PC-3 (cell line): ENCODE results near the gene ADAMTS17. TPM values are rescaled to one million over a fixed set of nuclear protein-coding genes. Genes with fewer than 3 reads are reported as not detected.

Experiments
- ATAC-seq: fragments of 200-7000 bp; cut with Tn5 transposase; 2 replicates; pipeline ENCODE4 v1.9.1; 2020; ENCODE audit warnings: mild to moderate bottlenecking, moderate library complexity
- BruUV-seq: library from RNA; stranded (reverse); fragments of 400-500 nt; replicated peaks from 2 replicates; lab custom pipeline; 2021; lab: Mats Ljungman, UMichigan
- CTCF ChIA-PET: fragments of 300-600 bp; sonication (Branson Sonifier 250); formaldehyde crosslinking; loops from one replicate; lab custom pipeline; 2022; ENCODE audit warnings: antibody characterized with exemption; lab: Charles Lee
- POLR2A ChIA-PET: fragments of 300-600 bp; sonication (Branson Sonifier 250); formaldehyde crosslinking; loops from one replicate; lab custom pipeline; 2022; ENCODE audit warnings: antibody characterized with exemption; ENCODE audit not compliant: unreplicated experiment; lab: Charles Lee
- DNase-seq: peaks from one replicate; pipeline ENCODE4 v3.0.0-alpha.2; 2015
- H2AFZ ChIP-seq: fragments of 300-600 bp; sonication (generic); 2 replicates; pipeline ENCODE4 v1.6.0; 2016; ENCODE audit warnings: antibody characterized with exemption, low read length
- H3F3A ChIP-seq: fragments of 300-600 bp; sonication (generic); one replicate; pipeline ENCODE4 v1.6.0; 2017; ENCODE audit warnings: antibody characterized with exemption, low read length, control low read depth, mild to moderate bottlenecking; ENCODE audit not compliant: unreplicated experiment
- H3K27ac ChIP-seq: fragments of 300-600 bp; sonication (generic); 2 replicates; pipeline ENCODE4 v1.5.1; 2016; ENCODE audit warnings: mild to moderate bottlenecking, low read length
- H3K27me3 ChIP-seq: fragments of 300-600 bp; sonication (generic); 2 replicates; pipeline ENCODE4 v1.6.1; 2016; ENCODE audit warnings: low read length, mixed read lengths
- H3K36me3 ChIP-seq: fragments of 300-600 bp; sonication (generic); 2 replicates; pipeline ENCODE4 v1.6.1; 2016; ENCODE audit warnings: low read depth, mixed run types, low read length, mixed read lengths
- H3K4me1 ChIP-seq: fragments of 300-600 bp; sonication (generic); 2 replicates; pipeline ENCODE4 v1.5.1; 2016; ENCODE audit warnings: low read length; ENCODE audit not compliant: insufficient read depth
- H3K4me2 ChIP-seq: fragments of 300-600 bp; sonication (generic); 2 replicates; pipeline ENCODE4 v1.6.0; 2016; ENCODE audit warnings: low read length
- H3K4me3 ChIP-seq: fragments of 300-600 bp; sonication (generic); 2 replicates; pipeline ENCODE4 v1.5.1; 2016; ENCODE audit warnings: mild to moderate bottlenecking, low read length, mixed read lengths
- H3K79me2 ChIP-seq: fragments of 300-600 bp; sonication (generic); 2 replicates; pipeline ENCODE4 v1.6.1; 2017; ENCODE audit warnings: low read length, mixed read lengths
- H3K9ac ChIP-seq: fragments of 300-600 bp; sonication (generic); 2 replicates; pipeline ENCODE4 v1.6.0; 2016; ENCODE audit warnings: mild to moderate bottlenecking, low read length
- H3K9me2 ChIP-seq: fragments of 300-600 bp; sonication (generic); replicated peaks from 2 replicates; pipeline ENCODE4 v1.6.1; 2016; ENCODE audit warnings: mixed run types, low read length, mixed read lengths
- H3K9me3 ChIP-seq: fragments of 300-600 bp; sonication (generic); 2 replicates; pipeline ENCODE4 v1.6.1; 2016; ENCODE audit warnings: low read length, mixed read lengths
- H4K20me1 ChIP-seq: fragments of 300-600 bp; sonication (generic); 2 replicates; pipeline ENCODE4 v1.6.1; 2016; ENCODE audit warnings: low read length, mixed read lengths
- CTCF ChIP-seq: fragments of 300-600 bp; sonication (generic); conservative IDR thresholded peaks from 2 replicates; pipeline ENCODE4 v1.5.1; 2017; ENCODE audit warnings: antibody characterized with exemption, low read depth, mild to moderate bottlenecking, low read length
- EZH2 ChIP-seq: fragments of 300-600 bp; sonication (generic); IDR thresholded peaks from one replicate; pipeline ENCODE4 v1.6.1; 2017; ENCODE audit warnings: antibody characterized with exemption, mild to moderate bottlenecking, low read length; ENCODE audit not compliant: unreplicated experiment
- EZH2phosphoT487 ChIP-seq: fragments of 300-600 bp; sonication (generic); IDR thresholded peaks from 2 replicates; pipeline ENCODE4 v1.6.1; 2018; ENCODE audit warnings: mild to moderate bottlenecking, antibody characterized with exemption, low read length, borderline replicate concordance
- intact Hi-C: fragments of 100-400 bp; cut with micrococcal nuclease; formaldehyde crosslinking; loops from 2 replicates; pipeline ENCODE4 v1.9.0; 2023
- total RNA-seq: library from RNA; depleted of rRNA; stranded (reverse); fragments of >200 nt; gene quantifications from 2 replicates; pipeline ENCODE4 v1.2.3, GENCODE V29; 2014

The ADAMTS17 gene
- total RNA-seq, 1 experiment from 2014 or later: 6.9 TPM

GRCh38 chr15:100103828-100104227, 237.9 kb downstream of the ADAMTS17 start:
- intact Hi-C loops: no loop called here
- no peaks in the 10 kb centered on the region for H3K79me2 ChIP-seq
- POLR2A ChIA-PET: interaction anchor here (0.6 kb wide), 1 partner anchor 60 kb away, joined by 3 read pairs; no protein-coding TSS in a partner anchor
- no peak overlapping the region for H3K27ac ChIP-seq
- no peaks in the 10 kb centered on the region for H4K20me1 ChIP-seq
- H3K9me2 ChIP-seq: no peaks in the 10 kb centered on the region
- ATAC-seq (no peak; the same call in 1 of the 2 replicates), DNase-seq (no peak)
- H3K9me3 ChIP-seq: no peaks in the 10 kb centered on the region
- H3F3A ChIP-seq: no peaks in the 10 kb centered on the region
- TF ChIP-seq CTCF (no peak), EZH2phosphoT487 (no peak), EZH2 (no peak)
- H3K9ac ChIP-seq: no peak overlapping the region
- H3K4me3 ChIP-seq: no peak overlapping the region
- no peaks in the 10 kb centered on the region for H3K27me3 ChIP-seq
- no peak overlapping the region for H2AFZ ChIP-seq
- H3K4me2 ChIP-seq: no peak overlapping the region
- H3K4me1 ChIP-seq: no peaks in the 10 kb centered on the region
- no TSS peak for BruUV-seq
- no peaks in the 10 kb centered on the region for H3K36me3 ChIP-seq
- CTCF ChIA-PET: no interaction called here

DNA sequence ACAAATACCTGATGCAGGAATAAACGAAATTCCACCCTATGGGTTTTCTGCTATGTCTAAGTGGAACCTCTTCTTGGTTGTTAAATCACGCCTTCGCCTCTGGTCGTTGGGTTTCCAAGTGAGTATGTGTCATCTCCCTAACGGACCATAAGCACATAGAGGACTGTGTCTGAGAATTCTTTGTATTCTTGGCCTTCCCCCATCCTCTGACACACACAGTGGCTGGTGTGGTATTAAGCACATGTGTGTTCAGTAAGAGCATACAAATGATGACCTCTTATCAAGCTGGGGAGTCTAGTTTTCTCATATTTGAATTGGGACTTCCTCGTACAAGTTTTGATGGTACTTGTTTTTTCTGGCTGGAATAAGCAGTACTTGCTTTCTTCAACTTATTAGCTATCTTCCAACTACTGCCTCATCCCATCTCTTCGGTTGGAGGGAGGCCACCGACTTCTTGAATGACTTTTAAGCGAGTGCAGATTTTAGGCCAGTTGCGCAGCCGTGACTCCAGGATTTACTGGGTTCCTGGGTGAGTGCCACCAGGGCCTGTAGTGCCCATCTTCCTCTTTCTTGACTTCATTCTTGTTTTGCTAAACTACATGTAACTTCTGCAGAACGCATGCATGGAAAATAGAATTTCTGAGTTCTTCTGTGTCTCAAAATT, 240.2 kb downstream of the ADAMTS17 start:
- peaks cover 1% of the 10 kb centered on the region; the same call in 1 of the 2 replicates for H3K4me1 ChIP-seq
- H3K27me3 ChIP-seq: no peaks in the 10 kb centered on the region
- DNase-seq: no peak
- BruUV-seq: no TSS peak
- H3K4me3 ChIP-seq: no peak overlapping the region
- no peaks in the 10 kb centered on the region for H3K79me2 ChIP-seq
- no peak overlapping the region for H2AFZ ChIP-seq
- ChIA-PET CTCF (no interaction called here), POLR2A (no interaction called here)
- no peaks in the 10 kb centered on the region for H4K20me1 ChIP-seq
- no peaks in the 10 kb centered on the region for H3K9me3 ChIP-seq
- intact Hi-C loops: no loop called here
- no peaks in the 10 kb centered on the region for H3K36me3 ChIP-seq
- no peak overlapping the region for H3K9ac ChIP-seq
- H3F3A ChIP-seq: no peaks in the 10 kb centered on the region
- no peak overlapping the region for H3K27ac ChIP-seq
- no peak for ATAC-seq
- no peak for TF ChIP-seq CTCF
- TF ChIP-seq EZH2phosphoT487: no peak
- TF ChIP-seq EZH2: no peak
- no peak overlapping the region for H3K4me2 ChIP-seq
- no peaks in the 10 kb centered on the region for H3K9me2 ChIP-seq

DNA sequence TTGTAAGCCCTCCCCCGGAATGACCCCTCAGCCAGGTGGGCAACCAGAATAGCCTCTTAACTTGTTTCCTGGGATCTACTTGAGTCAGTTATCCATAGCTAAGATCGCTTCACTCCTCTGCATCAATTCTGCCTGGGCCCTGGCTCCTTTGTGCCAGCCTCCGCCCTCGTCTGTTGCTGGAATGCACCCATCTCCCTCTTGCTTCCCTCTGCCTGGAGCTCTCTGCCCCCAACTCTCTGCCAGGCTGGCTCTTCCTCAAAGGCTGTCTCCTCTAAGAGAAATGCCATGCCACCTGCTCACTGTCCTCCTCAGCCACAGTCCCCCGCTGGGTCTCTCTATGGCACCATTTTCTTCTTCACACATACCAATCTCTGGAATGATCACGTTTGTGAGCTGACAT, 240.8 kb downstream of the ADAMTS17 start:
- H3K27ac ChIP-seq: no peak overlapping the region
- no peaks in the 10 kb centered on the region for H3F3A ChIP-seq
- TF ChIP-seq EZH2phosphoT487 (no peak), EZH2 (no peak), CTCF (no peak)
- H3K79me2 ChIP-seq: no peaks in the 10 kb centered on the region
- DNase-seq (no peak), ATAC-seq (no peak)
- H3K9me2 ChIP-seq: no peaks in the 10 kb centered on the region
- BruUV-seq: no TSS peak
- no peak overlapping the region for H3K9ac ChIP-seq
- H3K4me3 ChIP-seq: no peak overlapping the region
- intact Hi-C loops: no loop called here
- no peak overlapping the region for H2AFZ ChIP-seq
- no peaks in the 10 kb centered on the region for H3K9me3 ChIP-seq
- ChIA-PET POLR2A (no interaction called here), CTCF (no interaction called here)
- H4K20me1 ChIP-seq: no peaks in the 10 kb centered on the region
- H3K4me1 ChIP-seq: peaks cover 8% of the 10 kb centered on the region
- H3K36me3 ChIP-seq: no peaks in the 10 kb centered on the region
- no peaks in the 10 kb centered on the region for H3K27me3 ChIP-seq
- no peak overlapping the region for H3K4me2 ChIP-seq
